ENCODE results near the gene NUDT16L1.

DNA sequence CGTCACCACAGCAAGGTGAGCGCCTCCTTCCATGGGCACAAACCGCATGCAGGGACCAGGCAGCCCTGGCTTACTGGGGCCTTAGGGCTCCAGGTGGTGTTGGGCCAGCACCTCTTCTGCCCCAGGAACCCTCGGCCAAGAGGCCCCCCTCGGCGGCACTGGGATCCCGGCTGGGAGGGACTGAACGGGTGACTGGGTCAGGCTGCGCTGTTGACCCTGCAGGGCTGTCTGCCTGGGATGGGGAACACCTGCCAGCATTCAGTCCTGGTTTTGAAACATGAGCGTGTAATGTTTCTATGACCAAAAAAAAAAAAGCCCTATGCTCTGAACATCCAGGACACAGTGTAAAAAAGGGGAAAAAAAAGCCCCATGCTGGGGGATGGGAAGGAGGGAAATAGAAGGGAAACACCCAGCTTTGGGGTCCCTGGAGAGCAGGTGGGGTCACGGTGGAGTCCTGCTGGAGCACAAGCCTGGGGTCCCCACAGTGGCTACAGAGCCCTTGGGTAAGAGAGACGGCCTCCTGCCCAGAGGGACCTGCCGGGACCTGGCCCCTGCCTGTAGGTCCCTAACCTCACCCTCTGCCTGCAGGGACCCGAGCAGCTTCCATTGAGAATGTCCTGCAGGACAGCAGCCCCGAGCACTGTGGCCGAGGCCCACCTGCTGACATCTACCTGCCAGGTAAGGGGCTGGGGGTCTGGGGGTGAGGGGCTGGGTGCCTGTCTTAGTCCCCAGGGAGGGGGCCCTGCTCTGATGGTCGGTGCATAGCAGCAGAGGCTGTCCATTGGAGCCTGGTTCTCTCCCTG lies 9.9 kb upstream of the NUDT16L1 start:
- TF ChIP-seq CTCF (IDR thresholded peaks at IDR 0.05) (no peak), POLR2A (IDR thresholded peaks at IDR 0.05) (no peak)

All from testis (tissue), 2 donors.